Measurements from ENCODE around the gene ASTL.
A peak's percentile ranks its signal among the peaks of the same experiment; 100 is the strongest.

Gene ASTL

GRCh38 chr2:96146153-96146880, 8.0 kb upstream of the ASTL start:
- Histone ChIP-seq H3K36me3 (ENCODE audit: low read length) (peaks cover 10% of the 10 kb centered on the region), H3K27ac (ENCODE audit: low read depth, low read length) (peak overlapping the region; percentile 98), H3K27me3 (ENCODE audit: low read length) (no peaks in the 10 kb centered on the region), H3K4me2 (ENCODE audit: low read depth, low read length, poor library complexity, severe bottlenecking) (peak overlapping the region; percentile 90), H3K9me2 (replicated peaks; ENCODE audit: insufficient read depth, low read length) (no peaks in the 10 kb centered on the region), H4K20me1 (ENCODE audit: low read depth, low read length) (peaks cover 11% of the 10 kb centered on the region; the same call in 1 of the 2 replicates), H3K9ac (ENCODE audit: low read length) (peak overlapping the region; percentile 98), H3F3A (ENCODE audit: insufficient read depth) (peaks cover 52% of the 10 kb centered on the region), H3K9me3 (ENCODE audit: insufficient read depth, low read length) (no peaks in the 10 kb centered on the region), H2AFZ (ENCODE audit: low read depth, low read length, severe bottlenecking) (no peak overlapping the region), H3K79me2 (ENCODE audit: insufficient read depth, low read length) (peaks cover 22% of the 10 kb centered on the region), H3K4me3 (ENCODE audit: insufficient read depth, low read length, poor library complexity, severe bottlenecking) (peak overlapping the region; percentile 41)
- TF ChIP-seq EZH2phosphoT487 (conservative IDR thresholded peaks at IDR 0.05; ENCODE audit: low read length) (no peak), CTCF (IDR thresholded peaks at IDR 0.05; ENCODE audit: insufficient read depth, low read length, poor library complexity, severe bottlenecking) (no peak)

- Histone ChIP-seq H3K9ac (ENCODE audit: low read length) (peak overlapping the region; percentile 98), H3F3A (ENCODE audit: insufficient read depth) (peaks cover 52% of the 10 kb centered on the region), H3K9me3 (ENCODE audit: insufficient read depth, low read length) (no peaks in the 10 kb centered on the region), H3K4me3 (ENCODE audit: insufficient read depth, low read length, poor library complexity, severe bottlenecking) (peak overlapping the region; percentile 41), H3K27me3 (ENCODE audit: low read length) (no peaks in the 10 kb centered on the region), H3K79me2 (ENCODE audit: insufficient read depth, low read length) (peaks cover 22% of the 10 kb centered on the region), H4K20me1 (ENCODE audit: low read depth, low read length) (peaks cover 11% of the 10 kb centered on the region; the same call in 1 of the 2 replicates), H3K4me2 (ENCODE audit: low read depth, low read length, poor library complexity, severe bottlenecking) (peak overlapping the region; percentile 90), H3K27ac (ENCODE audit: low read depth, low read length) (peak overlapping the region; percentile 98), H2AFZ (ENCODE audit: low read depth, low read length, severe bottlenecking) (no peak overlapping the region), H3K36me3 (ENCODE audit: low read length) (peaks cover 10% of the 10 kb centered on the region), H3K9me2 (replicated peaks; ENCODE audit: insufficient read depth, low read length) (no peaks in the 10 kb centered on the region)
- TF ChIP-seq EZH2phosphoT487 (conservative IDR thresholded peaks at IDR 0.05; ENCODE audit: low read length), result no peak
- no peak for TF ChIP-seq CTCF (IDR thresholded peaks at IDR 0.05; ENCODE audit: insufficient read depth, low read length, poor library complexity, severe bottlenecking)
Observed at GRCh38 chr2:96145848-96146152, 7.5 kb upstream of the ASTL start.

- H3K4me3 ChIP-seq (ENCODE audit: insufficient read depth, low read length, poor library complexity, severe bottlenecking), result peak within 1 kb of the TSS; percentile 87
- no peak within 1 kb of the TSS for H2AFZ ChIP-seq (ENCODE audit: low read depth, low read length, severe bottlenecking)
- H3K79me2 ChIP-seq (ENCODE audit: insufficient read depth, low read length), result peaks cover 22% of the 10 kb centered on the region
- TF ChIP-seq CTCF (IDR thresholded peaks at IDR 0.05; ENCODE audit: insufficient read depth, low read length, poor library complexity, severe bottlenecking) (no peak), EZH2phosphoT487 (conservative IDR thresholded peaks at IDR 0.05; ENCODE audit: low read length) (no peak)
- H3K9ac ChIP-seq (ENCODE audit: low read length), result peak within 1 kb of the TSS; percentile 98
- H3F3A ChIP-seq (ENCODE audit: insufficient read depth), result peaks cover 56% of the 10 kb centered on the region
- H3K9me3 ChIP-seq (ENCODE audit: insufficient read depth, low read length), result no peaks in the 10 kb centered on the region
- peak within 1 kb of the TSS; percentile 98 for H3K27ac ChIP-seq (ENCODE audit: low read depth, low read length)
- H3K9me2 ChIP-seq (replicated peaks; ENCODE audit: insufficient read depth, low read length), result no peaks in the 10 kb centered on the region
- peak within 1 kb of the TSS; percentile 90 for H3K4me2 ChIP-seq (ENCODE audit: low read depth, low read length, poor library complexity, severe bottlenecking)
- H3K27me3 ChIP-seq (ENCODE audit: low read length), result no peaks in the 10 kb centered on the region
- H4K20me1 ChIP-seq (ENCODE audit: low read depth, low read length), result peaks cover 11% of the 10 kb centered on the region; the same call in 1 of the 2 replicates
- H3K36me3 ChIP-seq (ENCODE audit: low read length), result peaks cover 10% of the 10 kb centered on the region
Observed at GRCh38 chr2:96145036-96145847, 6.9 kb upstream of the ASTL start, which contains the start of gene DUSP2. TSS of gene DUSP2 (minus strand) at chr2:96145440. CDS start at chr2:96145354, 86 bp downstream.
